HG03378 (cell line): Measurements from ENCODE around the gene PALM2AKAP2.

Source experiments
- ATAC-seq: cut with Tn5 transposase; IDR thresholded peaks from one replicate; pipeline ENCODE4 v1.9.1; 2021; ENCODE audit warnings: mild to moderate bottlenecking, moderate library complexity; ENCODE audit not compliant: unreplicated experiment

The PALM2AKAP2 gene

GRCh38 chr9:109779711-109780452 is at the start of gene PALM2AKAP2:
TSS of gene PALM2AKAP2 (plus strand) at chr9:109780198. CDS start at chr9:109780489, 291 bp downstream.
- ATAC-seq = no peak

- no peak for ATAC-seq
Observed at GRCh38 chr9:109730228-109730627, 49.8 kb upstream of the PALM2AKAP2 start.

DNA sequence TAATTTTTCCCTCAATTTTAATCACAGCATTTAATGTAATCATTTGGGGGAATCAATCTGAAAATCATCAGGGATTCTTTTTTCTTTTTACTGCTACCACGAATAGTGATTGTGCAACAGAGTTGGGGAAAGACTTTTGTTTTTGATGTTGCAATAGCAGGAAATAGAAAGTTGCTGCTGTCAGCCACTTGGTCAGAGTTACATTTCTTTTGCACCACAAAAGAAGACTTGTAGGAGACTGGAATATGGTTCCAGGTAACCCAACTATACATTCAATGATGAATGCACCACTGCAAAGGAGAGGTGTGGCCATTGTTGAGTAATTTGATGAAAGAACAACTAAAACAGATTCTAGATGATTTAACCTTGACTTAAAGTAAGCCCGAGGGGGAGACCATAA is 46.3 kb upstream of the PALM2AKAP2 start:
- ATAC-seq = no peak

DNA sequence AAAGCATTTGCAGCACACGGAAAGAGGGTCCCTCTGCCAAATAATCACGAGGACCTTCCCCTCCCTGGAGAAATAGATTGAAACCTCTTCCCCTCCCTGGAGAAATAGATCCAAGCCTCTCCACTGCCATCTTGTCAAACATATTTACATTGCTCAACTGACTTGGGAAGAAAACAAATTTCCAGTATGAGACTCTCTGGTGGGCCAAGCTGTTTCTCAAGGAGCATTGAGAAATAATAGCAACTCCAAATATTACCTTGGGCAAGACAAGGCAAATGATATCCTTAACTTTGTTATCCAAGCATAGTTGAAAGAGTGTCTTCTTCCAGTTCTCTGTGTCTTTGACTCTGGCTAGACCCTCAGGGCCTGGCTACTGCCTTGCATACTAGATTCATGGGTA is 45.2 kb upstream of the PALM2AKAP2 start:
- no peak for ATAC-seq

DNA sequence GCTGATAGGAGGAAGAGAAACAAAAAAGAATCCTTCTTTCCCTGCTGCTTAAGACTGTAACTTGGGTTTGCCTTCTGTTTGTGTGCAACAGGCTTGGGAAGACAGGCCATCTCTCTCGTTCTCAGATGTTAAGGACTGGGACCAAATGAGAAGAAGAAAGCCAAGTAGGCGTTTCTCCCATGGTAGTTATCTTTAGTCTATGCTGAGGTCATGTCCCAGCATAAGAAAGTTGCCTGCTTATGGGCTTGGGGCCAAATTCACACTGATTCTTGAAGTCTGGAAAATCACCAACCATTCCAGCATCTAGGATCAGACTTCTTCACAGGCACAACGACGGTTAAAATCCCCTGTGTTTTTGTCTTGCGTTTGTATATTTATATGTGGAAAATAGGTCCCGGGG is 44.2 kb upstream of the PALM2AKAP2 start:
- no peak for ATAC-seq

DNA sequence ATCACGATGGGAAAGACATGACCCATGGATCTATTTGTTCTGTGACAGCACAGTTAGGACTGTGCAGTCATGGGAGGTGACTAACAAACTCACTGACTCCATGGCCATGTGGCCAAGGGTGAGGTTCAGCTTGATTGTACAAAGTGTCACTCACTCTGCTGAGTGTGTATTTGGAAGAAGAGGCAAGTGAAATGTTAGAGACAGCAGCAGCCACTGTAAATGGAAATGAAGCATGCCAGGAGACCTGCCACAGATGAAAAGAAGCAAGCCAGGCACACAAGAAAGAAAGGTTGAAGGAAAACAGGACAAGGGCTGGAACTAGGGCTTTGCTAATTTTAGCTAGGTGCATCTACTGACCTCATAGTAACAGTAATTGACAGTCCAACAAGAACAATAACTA is 42.7 kb upstream of the PALM2AKAP2 start:
- ATAC-seq = no peak

GRCh38 chr9:109739760-109740159 is 40.2 kb upstream of the PALM2AKAP2 start:
- no peak for ATAC-seq

DNA sequence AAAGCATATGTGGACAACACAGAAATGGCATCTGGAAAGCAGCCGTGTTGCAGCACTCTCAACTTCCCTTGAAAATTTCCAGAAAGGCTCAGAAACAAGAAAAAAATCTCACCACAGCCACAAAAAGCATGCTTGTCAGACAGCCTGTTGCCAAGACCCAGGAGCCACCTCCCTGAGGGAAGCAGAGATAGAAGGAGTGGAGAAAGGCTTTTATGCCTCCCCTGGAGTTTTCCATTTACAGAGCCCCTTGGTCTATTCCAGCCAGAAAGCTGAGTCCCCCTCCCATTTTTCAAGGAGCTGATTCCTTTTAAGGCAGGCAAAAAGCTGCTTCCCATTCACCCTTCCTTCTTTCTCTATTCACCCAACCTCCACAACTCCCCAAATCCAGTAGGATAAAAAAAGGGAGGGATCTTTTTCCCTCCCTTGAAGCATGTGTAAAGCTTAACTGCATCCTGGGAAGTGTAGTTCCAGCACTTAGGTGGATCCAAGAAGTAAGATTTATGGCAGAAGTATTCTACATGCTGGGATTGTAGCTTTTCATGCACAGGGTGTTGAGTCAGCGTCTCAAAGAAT is 37.1 kb upstream of the PALM2AKAP2 start:
- no peak for ATAC-seq

GRCh38 chr9:109743696-109744095 is 36.3 kb upstream of the PALM2AKAP2 start:
- no peak for ATAC-seq

DNA sequence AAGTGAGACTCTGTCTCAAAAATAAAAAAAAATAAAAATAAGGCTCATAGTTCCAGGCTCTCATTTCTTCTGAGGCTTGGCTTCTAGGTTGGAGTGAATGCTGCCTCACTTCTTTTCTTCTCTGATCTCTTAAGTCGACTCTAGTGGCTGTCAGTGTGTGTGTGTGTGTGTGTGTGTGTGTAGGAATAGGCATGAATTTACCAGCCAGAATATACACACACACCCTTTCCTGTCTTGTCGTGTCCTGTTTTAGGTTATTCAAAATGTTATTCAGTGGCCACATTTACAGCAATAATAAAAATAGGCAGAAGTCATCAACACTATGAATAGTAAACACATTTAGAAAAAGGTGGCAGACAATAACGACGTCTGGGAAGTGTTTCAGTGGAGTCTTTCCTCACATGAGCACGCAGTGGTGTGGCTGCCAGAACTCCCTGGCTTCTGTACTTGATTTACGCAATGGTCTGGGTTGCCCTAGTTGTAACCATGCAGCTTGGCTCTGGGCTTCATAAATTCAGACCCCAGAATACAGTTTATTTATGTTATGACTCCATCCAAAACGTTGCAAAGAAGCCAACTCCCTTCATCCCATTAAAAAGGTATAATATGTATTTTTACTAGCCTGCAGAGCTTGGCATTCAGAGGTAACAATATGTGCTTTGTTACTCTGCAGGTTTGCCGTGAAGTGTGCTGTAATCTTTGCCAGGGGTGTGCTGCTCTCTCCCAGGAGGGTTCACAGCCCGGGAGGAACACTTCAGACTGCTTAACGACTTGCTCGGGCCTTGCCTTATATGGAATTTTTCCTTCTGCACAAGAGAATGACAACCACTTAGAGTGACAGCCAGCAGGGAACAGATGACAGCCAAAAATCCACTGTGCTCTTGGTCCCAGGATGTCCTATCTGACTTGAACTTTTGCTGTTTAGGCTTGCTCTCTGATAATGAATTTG is 34.4 kb upstream of the PALM2AKAP2 start:
- ATAC-seq = no peak

DNA sequence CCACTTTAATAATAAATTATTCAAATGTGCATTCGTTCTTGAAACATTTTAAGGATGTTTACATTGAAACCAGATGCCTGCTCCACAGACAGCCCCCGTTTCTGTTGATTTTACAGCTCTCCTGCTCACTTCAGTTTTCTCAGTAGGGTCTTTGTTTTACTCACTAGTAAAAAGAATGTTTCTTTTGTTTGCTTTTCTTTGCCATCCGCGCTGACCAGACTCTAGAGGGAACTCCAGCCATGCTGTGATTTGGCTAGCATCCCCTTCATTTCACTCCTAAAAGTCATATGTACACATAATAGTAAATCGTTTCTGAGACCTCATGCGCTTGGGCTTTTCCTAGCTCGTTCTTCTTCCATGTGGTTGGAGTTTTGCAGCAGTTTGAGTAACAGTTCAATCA is 28.7 kb upstream of the PALM2AKAP2 start:
- no peak for ATAC-seq

GRCh38 chr9:109753308-109753707 is 26.7 kb upstream of the PALM2AKAP2 start:
- ATAC-seq = no peak

GRCh38 chr9:109755040-109755439 is 25.0 kb upstream of the PALM2AKAP2 start:
- ATAC-seq = no peak

DNA sequence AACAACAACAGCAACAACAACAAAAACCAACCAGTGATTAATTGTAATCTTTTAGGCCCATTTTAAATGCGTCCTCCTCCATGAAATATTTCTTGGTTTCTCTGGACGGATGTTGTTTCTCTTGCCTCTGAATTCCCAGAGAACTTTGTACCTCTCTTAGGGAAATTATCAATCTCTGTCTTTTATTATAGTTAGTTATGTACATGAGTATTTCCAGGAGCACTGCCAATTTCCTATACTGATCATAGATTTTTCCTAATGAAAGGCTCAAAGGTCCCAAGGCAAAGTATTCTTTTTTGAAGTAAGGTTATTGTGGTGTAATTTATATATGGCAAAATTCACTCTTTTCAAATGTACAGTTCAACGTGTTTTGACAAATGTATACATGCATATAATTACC is 20.4 kb upstream of the PALM2AKAP2 start:
- no peak for ATAC-seq

- ATAC-seq = no peak
Observed at GRCh38 chr9:109765278-109765677, 14.7 kb upstream of the PALM2AKAP2 start.

DNA sequence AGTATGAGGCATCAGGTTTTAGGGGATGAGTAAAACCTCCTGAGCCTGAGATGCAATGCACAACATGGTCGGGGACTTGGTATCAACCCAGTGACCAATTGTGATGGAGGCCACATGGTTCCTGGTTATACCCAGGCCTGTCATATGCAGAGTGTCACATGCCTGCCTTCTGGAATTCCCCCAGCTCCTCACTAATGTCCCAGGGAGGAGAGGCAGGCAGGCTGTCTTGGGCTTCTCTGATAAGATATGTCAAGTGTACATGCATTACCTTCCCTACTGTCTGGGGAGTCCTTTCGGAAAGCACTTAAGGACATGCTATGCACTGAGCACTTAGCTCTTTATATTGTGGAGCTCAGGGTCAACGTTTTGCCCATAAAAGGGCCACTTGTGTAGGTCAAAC is 14.2 kb upstream of the PALM2AKAP2 start:
- ATAC-seq = no peak

DNA sequence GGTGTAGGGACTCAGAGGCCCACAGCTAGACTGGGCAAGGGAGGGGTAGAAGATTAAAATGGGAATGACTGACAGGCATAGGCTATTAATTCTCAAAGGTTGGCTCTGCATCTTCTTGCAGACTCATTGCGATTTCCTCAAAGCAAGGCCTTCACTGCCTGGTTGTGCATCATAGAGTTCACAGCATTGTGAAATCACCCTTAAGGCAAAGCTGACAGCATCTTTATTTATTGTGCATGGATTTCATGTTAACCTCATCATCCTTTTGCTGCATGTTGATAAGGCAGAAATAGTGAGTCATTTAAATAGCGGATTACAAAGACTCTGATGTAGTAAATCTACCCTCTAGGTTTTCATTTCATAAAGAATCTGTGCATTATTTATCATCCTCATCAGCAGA is 13.6 kb upstream of the PALM2AKAP2 start:
- ATAC-seq = no peak

DNA sequence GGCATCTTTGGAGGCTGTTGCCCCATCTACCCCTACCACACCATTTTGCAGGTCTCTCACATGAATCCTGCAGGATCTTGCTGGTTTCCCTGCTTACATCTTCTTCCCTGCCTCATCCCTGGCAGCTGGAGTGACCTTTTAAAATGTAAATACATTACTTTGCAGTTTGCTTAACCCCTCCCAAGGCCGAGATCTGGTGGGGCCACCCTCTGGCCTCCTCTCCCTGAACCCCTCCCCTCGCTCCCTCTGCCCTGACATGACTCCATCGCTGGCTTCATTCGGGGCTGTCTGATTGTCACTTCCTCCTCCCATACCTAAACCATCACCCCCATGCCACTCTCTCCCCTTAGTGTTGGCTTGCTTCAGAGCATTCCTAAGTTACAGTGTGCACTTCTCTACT is 12.6 kb upstream of the PALM2AKAP2 start:
- no peak for ATAC-seq

DNA sequence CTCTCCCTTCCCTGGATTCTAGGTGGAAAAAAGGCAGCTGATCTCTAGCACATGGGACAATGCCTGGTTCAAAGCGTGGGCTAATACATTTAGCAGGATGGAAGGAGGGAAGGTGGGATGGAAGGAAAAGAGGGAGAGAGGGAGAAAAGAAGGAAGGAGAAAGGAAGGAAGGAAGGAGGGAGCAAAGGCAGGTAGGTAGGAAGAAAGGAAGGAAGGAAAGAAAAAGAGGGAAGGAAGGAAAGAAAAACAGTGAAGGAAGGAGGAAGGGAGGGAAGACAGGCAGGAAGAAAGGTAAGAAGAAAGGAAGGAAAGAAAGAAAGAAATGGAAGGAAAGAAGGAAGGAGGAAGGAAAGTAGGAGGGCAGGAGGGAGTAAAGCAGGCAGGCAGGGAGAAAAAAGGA is 12.2 kb upstream of the PALM2AKAP2 start:
- ATAC-seq = no peak

- ATAC-seq = no peak
Observed at GRCh38 chr9:109769250-109769649, 10.7 kb upstream of the PALM2AKAP2 start.

DNA sequence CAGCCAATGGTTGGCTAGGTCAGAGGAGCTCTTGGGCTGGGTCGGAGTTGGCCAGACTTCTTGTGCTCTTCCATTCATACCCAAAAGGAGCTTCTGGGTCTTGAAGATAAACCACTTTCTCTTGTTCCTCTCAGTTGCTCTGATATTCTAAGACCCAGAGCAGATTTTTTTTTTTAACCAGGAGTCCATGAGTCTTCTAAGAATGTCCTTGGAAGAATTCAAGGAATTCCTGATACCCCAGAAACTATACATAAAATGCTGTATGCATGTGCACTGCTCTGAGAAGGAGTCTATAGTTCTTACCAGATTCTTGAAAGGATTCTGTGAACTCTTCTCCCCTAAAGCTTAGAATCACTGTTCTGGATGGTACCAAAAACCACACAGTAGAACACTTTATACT is 9.9 kb upstream of the PALM2AKAP2 start:
- ATAC-seq = no peak

- no peak for ATAC-seq
Observed at GRCh38 chr9:109771087-109771486, 8.9 kb upstream of the PALM2AKAP2 start.
